Fibroblast of villous mesenchyme (primary cell): ENCODE measurements around the gene MCTP1. TPM values are rescaled to one million over a fixed set of nuclear protein-coding genes. Genes with fewer than 3 reads are reported as not detected.

Experiments
- DNase-seq: peaks from one replicate; pipeline ENCODE4 v3.0.0-alpha.2; 2010; ENCODE audit warnings: low read depth
- H3K4me3 ChIP-seq: 2 replicates; pipeline ENCODE4 v1.5.1; 2011; ENCODE audit warnings: low read depth, mild to moderate bottlenecking, low read length
- CTCF ChIP-seq: IDR thresholded peaks from 2 replicates; pipeline ENCODE4 v1.5.1; 2012; ENCODE audit warnings: low read depth, mild to moderate bottlenecking, low read length; ENCODE audit not compliant: insufficient read depth
- total RNA-seq: library from RNA; depleted of rRNA; stranded (reverse); fragments of >200 nt; gene quantifications from 2 replicates; pipeline ENCODE4 v1.2.3, GENCODE V29; 2012

MCTP1 gene
- total RNA-seq, 1 donor = 14.7 TPM

GRCh38 chr5:95222836-95223235 is 62.1 kb downstream of the MCTP1 start:
- no peak for DNase-seq
- no peak for TF ChIP-seq CTCF
- H3K4me3 ChIP-seq = no peak overlapping the region

- TF ChIP-seq CTCF = no peak
These were observed 63.7 kb downstream of the MCTP1 start for GRCh38 chr5:95221234-95221633.

GRCh38 chr5:95220381-95220780 is 64.5 kb downstream of the MCTP1 start:
- no peak for DNase-seq
- no peak overlapping the region for H3K4me3 ChIP-seq
- TF ChIP-seq CTCF = no peak

More at GRCh38 chr5:95221234-95221633, 63.7 kb downstream of the MCTP1 start:
- DNase-seq = no peak
- H3K4me3 ChIP-seq = no peak overlapping the region

GRCh38 chr5:95219411-95219810 is 65.5 kb downstream of the MCTP1 start:
- TF ChIP-seq CTCF = no peak
- H3K4me3 ChIP-seq = no peak overlapping the region
- no peak for DNase-seq

GRCh38 chr5:95217881-95218280 is 67.0 kb downstream of the MCTP1 start:
- no peak overlapping the region for H3K4me3 ChIP-seq
- DNase-seq = no peak
- no peak for TF ChIP-seq CTCF

GRCh38 chr5:95217351-95217750 is 67.5 kb downstream of the MCTP1 start:
- TF ChIP-seq CTCF = no peak
- no peak for DNase-seq
- H3K4me3 ChIP-seq = no peak overlapping the region
